GM19023 (cell line): Measurements from ENCODE around the gene MED17.
"Not testable (repeated sequence)": the region's sequence is repeated elsewhere in the genome, so short reads cannot be mapped to it uniquely, and the experiment has no call there.

Experiments used
- ATAC-seq: cut with Tn5 transposase; IDR thresholded peaks from one replicate; pipeline ENCODE4 v1.9.1; 2021; ENCODE audit warnings: mild to moderate bottlenecking, moderate library complexity; ENCODE audit not compliant: unreplicated experiment

Gene MED17

DNA sequence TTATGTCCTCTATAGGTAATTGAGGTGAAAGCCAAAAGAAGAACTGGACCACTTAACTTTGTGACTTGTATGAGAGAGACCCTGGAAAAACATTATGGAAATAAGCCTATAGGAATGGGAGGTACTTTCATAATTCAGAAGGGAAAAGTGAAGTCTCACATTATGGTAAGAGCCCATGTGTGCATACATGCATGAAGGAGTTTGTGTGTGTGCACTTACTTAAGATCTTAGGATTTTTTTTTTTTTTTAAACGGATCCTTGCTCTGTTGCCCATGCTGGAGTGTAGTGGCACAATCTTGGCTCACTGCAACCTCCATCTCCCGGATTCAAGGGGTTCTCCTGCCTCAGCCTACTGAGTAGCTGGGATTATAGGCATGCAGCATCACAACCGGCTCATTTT is 26.8 kb upstream of the MED17 start:
- no peak for ATAC-seq

DNA sequence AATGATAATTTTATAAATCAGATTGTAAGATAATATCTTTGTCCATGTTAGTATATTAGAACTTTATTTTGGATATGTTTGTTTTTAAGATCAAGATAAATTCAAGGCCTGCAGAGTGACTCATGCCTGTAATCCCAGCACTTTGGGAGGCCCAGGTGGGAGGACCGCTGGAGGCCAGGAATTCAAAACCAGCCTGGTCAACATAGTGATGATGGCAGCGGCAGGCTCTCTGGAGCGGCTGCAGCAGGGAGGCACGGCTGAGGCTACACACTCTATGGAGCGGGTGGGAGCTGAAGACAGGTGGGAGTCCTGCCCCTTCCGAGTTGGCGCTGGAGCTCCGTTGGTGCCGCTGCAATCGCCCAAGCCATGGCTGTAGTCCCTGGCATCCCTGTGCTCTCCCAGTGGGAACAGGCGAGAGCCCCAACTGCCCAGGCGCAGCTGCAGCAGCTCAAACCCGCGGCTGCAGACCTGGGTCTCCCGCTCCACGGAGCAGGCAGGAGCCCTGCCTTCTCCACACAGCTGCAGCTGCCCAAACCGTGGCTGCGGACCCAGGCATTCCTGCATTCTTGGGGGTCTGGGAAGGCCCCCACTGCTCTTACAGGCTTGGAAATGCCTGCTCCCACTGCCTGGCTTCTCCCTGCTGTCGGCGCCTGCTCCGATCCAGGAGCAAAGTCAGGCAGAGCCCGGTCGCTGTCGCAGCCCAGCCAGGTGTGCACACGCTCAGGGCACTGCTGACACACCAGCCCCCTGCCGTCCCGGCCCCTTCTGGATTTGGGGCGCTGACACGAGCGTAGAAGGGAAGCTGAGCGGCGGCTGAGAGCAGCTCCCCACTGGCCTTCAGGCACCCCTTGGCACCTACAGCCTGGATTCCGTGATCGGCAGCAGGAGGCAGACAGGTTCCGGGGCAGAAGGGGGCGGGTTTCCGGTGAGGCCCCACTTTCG is 25.9 kb upstream of the MED17 start:
- ATAC-seq, result no peak

DNA sequence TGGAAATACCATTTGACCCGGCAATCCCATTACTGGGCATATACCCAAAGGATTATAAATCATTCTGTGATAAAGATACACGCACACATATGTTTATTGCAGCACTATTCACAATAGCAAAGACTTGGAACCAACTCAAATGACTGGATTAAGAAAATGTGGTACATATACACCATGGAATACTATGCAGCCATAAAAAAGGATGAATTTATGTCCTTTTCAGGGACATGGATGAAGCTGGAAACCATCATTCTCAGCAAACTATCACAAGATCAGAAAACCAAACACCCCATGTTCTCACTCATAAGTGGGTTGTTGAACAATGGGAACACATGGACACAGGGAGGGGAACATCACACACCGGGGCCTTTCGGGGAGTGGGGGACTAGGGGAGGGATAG is 25.0 kb upstream of the MED17 start:
- not testable (repeated sequence) for ATAC-seq

DNA sequence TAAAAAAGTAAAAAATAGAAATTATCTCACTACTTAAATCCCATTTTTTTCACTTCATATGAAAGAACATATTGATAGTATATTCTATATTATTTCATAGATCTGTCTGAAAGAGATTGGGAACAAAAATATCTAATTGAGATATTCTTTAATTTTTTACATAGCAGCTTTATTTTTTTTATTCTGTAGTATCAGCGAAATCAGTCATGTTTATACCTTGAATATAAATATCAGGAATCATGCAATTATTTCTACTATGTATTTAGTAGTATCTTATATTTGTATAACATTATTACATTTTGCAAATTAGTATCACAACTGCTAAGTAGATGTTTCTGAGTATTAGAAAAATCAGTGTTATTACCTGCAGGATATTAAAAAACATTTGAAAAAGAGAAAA is 22.2 kb upstream of the MED17 start:
- ATAC-seq, result no peak

DNA sequence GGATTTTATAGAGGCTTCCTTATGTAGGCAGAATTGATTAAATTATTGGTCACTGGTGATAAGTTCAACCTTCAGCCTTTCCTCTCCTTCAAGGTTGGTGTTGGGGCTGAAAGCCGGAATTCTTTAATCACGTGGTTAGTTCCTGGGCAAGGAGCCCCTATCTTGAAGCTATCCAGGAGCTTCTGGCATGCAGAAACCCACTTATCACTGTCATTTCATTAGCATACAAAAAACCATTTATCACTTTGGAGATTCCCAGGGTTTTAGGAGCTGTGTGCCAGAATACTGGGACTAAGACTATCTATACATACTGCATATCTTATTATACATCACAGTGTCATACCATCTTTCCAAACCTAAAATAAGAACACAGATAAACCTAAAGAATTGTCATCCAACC is 18.5 kb upstream of the MED17 start:
- ATAC-seq, result no peak

DNA sequence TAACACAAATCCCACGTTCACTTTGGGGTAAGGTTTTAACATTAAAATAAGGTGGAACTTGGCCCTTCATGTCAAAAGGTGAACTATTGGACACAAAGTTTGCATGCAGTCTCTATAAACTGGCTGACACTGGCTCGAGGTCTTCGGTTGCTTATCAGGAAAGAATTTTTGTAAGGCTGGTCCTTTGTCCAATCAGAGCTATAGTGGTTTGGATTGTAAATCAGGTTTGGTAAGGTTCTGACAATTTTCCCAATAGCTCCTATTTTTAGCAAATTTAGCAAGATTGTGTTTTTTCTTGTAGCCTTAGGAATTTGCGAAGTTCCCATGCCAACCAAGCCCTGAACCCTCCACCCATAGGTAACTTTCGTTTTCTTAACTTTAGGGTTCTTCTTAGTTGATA is 17.6 kb upstream of the MED17 start:
- no peak for ATAC-seq

DNA sequence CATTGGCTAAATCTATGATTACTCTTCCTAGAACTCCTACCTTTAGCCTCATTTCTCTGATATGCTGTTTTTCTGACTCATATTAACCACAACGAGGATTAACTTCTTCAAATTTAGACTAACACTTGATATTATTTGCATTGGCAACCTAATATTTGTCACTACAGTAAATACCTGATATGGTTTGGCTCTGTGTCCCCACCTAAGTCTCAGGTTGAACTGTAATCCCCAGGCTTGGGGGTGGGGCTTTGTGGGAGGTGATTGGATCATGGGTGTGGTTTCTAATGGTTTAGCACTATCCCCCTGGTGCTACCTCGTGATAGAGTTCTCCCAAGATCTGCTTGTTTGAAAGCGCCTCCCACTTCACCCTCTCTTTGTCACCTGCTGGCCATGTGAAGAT is 17.1 kb upstream of the MED17 start:
- no peak for ATAC-seq

DNA sequence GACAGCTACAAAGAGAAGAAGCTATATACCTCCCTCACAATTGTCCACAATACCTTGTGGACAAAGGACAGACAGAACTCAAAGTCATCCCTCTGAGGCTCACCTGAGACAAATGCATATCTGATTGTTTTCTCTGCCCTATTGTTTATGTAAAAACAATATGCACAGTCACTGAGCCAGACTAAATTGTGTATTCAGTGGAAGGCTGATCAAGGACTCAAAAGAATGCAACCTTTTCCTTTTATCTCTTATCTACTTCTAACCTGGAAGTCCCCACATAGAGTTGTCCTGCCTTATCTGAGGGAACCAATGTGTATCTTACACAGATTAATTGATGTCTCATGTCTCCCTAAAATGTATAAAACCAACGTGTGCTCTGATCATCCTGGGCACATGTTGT is 13.9 kb upstream of the MED17 start:
- no peak for ATAC-seq

DNA sequence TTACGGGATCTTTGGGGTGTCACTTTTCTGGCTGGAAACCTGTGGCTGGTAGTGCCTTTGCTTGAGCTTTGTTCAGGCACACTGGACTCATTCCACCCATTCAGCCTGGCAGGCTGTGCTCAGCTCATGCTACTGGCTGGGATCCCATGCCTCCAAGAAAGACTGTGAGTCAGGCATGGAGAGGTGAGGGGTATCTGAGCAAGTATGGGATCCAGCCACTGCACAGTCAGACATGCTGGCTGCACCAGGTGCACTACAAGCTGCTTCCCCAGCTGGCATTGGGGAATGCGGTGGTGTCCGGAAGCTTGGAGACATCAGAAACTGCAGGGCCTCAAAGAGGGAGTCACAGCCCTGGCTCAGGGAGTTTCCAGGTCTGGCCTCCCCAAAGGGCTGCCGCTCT is 12.0 kb upstream of the MED17 start:
- no peak for ATAC-seq

DNA sequence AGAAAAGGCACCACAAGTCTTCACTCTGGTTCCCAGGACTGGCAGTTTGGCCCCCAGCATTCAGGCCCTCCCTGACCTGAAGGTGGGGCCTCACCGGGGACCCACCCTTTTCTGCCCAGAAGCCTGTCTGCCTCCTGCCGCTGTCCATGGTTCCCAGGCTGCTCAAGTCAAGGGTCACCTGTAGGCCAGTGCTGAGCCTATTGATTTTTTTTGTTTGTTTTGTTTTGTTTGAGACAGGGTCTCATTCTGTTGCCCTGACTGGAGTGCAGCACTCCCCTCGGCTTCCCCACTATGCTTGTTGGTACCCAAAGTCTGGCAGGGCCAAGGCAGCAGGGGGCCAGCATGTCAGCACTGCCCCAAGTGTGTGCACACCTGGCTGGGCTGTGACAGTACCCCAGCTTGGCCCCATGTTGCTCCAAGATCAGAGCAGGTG is 11.0 kb upstream of the MED17 start:
- ATAC-seq, result no peak

DNA sequence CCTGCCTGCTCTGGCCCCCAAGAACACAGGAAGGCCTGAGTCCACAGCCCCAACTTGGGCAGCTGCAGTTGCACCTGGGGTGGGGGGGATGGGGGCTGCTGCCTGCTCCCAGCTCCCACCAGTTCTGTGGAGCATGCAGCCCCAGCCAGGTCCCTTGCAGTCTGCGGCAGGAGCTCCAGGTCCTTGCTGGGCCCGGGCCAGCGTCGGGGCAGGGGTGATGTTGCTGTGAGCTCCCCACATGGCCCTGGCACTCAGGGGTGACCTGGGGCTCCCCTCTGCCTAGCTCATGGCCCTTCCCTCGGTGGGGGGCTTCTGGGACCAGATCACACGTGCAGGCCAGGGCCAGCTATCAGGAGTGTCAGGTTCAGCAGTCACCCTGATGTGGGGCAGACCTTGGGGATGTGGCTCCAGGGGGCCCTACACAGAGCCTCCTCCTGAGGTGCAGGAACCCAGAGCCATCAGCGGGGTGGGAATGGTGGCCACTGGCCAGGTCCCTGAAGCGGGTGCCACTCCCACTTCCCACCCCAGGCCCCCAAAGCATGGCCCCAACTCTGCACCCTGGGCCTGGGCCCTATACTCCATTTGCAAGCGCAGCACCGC is 10.4 kb upstream of the MED17 start:
- no peak for ATAC-seq

DNA sequence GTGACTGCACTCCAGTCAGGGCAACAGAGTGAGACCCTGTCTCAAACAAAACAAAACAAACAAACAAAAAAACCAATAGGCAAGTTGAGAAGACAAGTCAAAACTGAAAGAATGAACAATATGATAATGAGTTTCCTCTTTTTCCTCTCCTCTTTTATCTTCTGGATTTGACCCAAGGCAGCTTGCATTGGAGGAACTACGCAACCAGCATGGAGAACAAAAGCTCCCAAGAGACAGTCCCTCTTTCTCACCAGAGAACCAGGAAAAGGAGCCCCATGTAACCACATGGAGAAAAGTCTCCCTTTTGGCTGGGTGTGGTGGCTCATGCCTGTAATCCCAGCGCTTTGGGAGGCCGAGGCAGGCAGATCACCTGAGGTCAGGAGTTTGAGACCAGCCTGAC is 9.5 kb upstream of the MED17 start:
- not testable (repeated sequence) for ATAC-seq

DNA sequence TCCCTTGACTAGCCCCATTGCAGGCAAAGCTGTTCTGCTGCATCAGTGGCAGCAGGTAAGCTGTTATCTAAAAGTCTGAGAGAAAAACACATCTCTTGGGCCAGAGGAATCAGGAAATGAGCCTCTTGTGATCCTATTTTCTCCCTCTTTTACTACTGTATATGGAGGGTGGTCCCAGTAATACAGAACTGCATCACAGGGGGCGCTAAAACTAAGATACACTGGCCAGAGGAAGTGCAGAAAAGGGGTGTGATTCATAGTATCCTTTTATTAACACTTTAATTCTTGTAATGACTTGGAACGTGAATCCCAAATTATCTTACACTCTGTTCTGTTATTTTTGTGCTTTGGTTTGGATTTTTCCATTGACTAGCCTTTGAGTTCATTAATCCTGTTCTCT is 8.8 kb upstream of the MED17 start:
- no peak for ATAC-seq

DNA sequence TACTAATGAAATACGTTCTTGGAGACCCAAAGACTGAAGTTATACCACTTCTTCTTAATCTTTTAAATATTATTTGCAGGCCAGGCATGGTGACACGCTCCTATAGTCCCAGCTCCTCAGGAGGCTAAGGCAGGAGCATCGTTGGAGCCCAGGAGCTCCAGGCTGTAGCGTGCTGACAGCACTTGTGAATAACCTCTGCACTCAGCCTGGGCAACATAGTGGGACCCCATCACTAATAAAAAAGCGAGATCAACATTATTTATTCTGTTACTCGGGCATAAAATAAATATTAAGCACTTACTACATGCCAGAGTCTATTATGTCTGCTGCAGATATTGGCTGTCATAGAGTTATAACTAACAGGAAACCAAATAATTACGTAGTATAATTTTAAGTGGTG is 720 bp upstream of the MED17 start:
- ATAC-seq, result no peak

DNA sequence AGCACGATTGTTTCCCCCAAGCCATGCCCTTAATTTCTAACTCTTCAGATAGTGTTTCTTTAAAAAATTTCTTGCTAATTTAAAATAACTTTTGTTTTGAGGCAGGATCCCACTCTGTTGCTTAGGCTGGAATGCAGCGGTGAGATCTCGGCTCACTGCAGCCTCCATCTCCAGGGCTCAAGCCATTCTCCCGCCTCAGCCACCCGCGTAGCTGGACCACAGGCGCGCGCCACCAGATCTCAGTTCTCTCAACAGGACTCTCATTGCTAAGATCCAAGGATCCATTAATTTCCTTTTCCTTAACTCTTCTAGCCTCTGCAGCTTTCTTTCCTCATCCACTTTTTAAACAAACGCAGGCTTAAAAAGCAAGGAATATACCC is 327 bp upstream of the MED17 start:
- peak; percentile 47 for ATAC-seq

DNA sequence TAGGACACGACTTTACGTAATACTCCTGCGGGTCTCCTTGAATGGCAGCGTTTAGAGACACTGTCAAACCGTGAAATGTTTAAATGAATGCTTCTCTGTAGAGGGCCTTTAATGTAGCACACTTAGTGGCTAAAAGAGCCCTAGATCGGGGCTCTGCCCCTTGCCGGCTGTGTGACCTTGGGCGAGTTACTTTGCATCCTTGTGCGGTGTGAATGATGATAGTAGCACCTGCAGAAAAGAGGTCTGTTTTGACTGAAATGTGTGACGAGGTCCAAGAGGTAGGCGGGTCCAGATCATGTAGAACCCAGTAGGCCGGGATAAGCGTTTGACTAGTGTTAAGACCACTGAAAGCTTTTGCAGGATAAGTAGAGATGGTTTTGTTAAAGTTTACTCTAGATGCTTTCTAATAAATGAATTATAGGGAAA is 866 bp downstream of the MED17 start:
- ATAC-seq, result peak; percentile 25

DNA sequence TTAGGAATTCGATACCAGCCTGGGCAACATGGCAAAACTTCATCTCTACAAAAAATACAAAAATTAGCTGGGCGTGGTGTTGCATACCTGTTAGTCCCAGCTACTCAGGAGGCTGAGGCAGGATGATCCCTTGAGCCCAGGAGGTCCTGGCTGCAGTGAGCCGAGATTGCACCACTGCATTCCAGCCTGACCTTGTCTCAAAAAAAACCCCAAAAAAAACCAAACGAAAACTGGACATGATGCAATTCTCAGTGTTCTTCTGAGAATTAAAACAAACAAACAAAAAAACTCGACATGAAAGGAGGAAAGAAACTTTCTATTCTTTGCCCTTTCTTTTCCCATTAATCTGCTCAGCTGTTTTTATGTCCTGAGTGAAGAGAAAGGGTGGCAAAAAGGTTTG is 7.4 kb downstream of the MED17 start:
- no peak for ATAC-seq

DNA sequence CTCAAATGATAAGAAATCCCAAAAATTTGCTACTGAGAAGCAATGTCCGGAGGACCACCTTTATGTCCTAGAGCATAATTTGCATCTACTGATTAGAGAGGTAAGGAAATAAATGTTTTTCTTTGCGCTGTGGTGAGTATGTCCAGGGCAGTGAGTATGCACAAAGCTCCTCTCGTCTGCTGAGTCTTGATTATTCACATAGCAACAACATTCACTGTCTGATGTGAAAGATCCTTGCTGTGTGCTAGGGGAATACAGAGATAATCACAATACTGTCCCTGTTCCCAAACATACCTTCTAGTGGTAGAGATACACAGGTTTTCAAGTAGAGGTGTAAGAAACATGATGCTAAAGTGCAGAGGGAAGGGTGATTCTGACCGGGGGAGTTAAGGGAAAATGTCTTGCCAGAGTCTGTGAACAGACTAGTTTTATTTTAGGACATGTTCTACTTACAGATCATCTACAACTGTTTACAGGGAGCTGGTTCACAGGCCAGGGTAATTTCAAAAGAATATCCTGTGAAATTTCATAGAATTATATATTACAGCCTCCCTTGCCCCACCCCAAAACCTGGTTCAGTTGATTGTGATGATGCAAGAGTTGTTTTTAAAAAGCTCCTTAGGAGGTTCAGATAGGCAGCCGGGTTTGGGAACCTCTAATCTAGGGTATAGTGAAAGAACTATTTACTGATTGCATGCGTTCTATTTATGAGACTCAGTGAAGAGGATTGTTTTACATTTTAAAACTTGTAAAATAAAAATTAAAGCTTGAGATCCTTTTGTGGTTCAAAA is 12.6 kb downstream of the MED17 start:
- no peak for ATAC-seq

DNA sequence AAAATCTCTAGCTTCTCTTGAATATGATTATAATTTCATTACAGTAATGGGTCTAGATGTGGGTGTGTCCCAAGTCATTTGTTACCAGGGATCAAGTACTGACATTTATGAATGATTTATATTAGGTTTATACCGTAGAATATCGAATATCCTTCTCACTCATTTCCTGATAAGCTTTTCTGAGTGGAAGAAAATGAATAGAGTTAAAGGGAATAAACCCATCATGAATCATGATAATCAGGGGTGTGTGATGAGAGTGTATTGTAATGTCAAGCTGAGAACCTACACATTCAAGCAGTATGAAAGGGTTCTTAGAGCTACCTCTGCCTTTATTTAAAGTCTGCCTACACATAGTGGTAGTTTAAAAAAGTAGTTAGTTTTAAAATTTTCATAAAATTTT is 17.3 kb downstream of the MED17 start:
- ATAC-seq, result no peak

DNA sequence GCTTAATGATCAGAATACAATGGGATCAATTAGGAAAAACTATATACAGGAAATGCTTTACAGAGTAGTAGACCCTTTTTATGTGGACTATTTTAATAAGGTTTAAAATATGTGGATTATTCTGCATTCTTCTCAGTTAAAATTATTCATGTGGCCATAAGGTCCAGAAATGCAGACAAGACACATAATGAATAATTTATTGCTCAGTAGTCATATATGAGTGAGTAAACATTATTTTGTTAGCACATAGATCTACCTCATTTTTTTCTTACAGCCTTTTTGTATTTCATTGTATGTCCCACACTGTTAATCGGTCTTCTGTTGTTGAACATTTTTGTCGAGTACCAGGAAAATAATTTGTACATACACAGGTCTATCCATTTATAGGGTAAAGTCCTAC is 20.8 kb downstream of the MED17 start:
- ATAC-seq, result no peak

DNA sequence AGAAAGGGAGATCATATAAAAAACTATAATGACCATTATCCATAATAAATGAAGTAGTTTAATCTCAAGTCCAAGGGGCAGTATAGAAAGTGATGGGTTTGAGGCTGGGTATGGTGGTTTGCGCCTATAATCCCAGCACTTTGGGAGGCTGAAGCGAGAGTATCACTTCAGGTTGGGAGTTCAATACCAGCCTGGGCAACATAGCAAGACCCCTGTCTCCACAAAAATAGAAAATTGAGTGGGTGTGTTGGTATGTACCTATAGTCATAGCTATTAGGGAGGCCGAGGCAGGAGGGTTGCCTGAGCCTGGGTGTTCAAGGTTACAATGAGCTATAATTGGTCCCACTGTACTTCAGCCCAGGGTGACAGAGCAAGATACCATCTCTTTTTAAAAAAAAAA is 23.9 kb downstream of the MED17 start:
- no peak for ATAC-seq

DNA sequence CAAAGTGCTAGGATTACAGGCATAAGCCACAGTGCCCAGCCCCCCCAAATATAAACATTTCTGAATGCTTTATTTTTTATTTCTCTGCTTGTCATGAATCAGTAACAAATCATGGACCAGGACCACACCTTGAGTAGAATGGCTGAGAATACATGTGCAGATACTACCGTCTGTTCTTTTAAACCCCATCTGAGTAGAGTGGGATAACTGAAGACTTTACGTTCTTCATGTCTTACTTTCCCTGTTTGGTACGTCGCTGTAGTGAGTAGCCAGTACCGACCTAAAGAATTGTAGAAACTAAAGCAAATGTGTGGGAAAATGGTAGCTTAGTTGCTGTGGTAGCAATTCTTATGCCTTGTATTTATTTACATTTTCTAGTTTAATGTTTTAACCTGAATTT is 29.9 kb downstream of the MED17 start:
- no peak for ATAC-seq
